HepG2 (cell line): ENCODE data around the gene ADM5. TPM values are rescaled to one million over a fixed set of nuclear protein-coding genes. Genes with fewer than 3 reads are reported as not detected.

Source experiments
- ASH2L ChIP-seq: fragments of 300-600, 200-600 bp; sonication (generic); IDR thresholded peaks from 2 replicates; pipeline ENCODE4 v1.7.0; 2017; ENCODE audit warnings: low read depth, mild to moderate bottlenecking, moderate library complexity, mixed read lengths, low read length; ENCODE audit not compliant: insufficient read length
- CEBPB ChIP-seq: IDR thresholded peaks from 2 replicates; pipeline ENCODE4 v1.6.1; 2011; ENCODE audit warnings: low read depth, low read length, improper control_type of control experiment, borderline replicate concordance
- DR1 ChIP-seq: sonication (generic); formaldehyde crosslinking; IDR thresholded peaks from 2 replicates; pipeline ENCODE4 v1.8.0; 2021; ENCODE audit warnings: mild to moderate bottlenecking, missing genetic modification reagents, inconsistent platforms
- FOXA1 ChIP-seq, 2 experiments: fragments of 450-650 bp in 1 of 2; sonication (generic) in 1 of 2; formaldehyde crosslinking in 1 of 2; IDR thresholded peaks; 2 replicates each; pipeline versions ENCODE4 v1.4.0 to v1.6.1; 2016 to 2020; ENCODE audit warnings: missing genetic modification reagents in 1 of 2
- GPN1 ChIP-seq: sonication (generic); formaldehyde crosslinking; IDR thresholded peaks from 2 replicates; pipeline ENCODE4 v1.5.1; 2020; ENCODE audit warnings: missing genetic modification reagents, borderline replicate concordance
- KDM5A ChIP-seq: fragments of 200-600 bp; sonication (generic); IDR thresholded peaks from 2 replicates; pipeline ENCODE4 v1.7.0; 2018; ENCODE audit warnings: antibody characterized with exemption, mild to moderate bottlenecking, low read length, borderline replicate concordance
- KLF13 ChIP-seq: sonication (generic); formaldehyde crosslinking; IDR thresholded peaks from 2 replicates; pipeline ENCODE4 v1.4.0; 2020; ENCODE audit warnings: mild to moderate bottlenecking, missing genetic modification reagents
- NCOA1 ChIP-seq: sonication (generic); formaldehyde crosslinking; IDR thresholded peaks from 2 replicates; pipeline ENCODE4 v1.9.0; 2021; ENCODE audit warnings: missing genetic modification reagents
- NR2F1 ChIP-seq, 2 experiments: fragments of 450-650 bp in 1 of 2; formaldehyde crosslinking in 1 of 2; IDR thresholded peaks; 2 replicates each; pipeline versions ENCODE4 v1.5.0 to v1.6.1; 2016 to 2020; ENCODE audit warnings: mild to moderate bottlenecking in 1 of 2, missing compliant biosample characterization in 1 of 2, missing genetic modification reagents in 1 of 2, moderate library complexity in 1 of 2
- PLRG1 ChIP-seq: fragments of 450-650 bp; conservative IDR thresholded peaks from 2 replicates; pipeline ENCODE4 v1.6.1; 2016
- SRSF9 ChIP-seq: fragments of 200-400 bp; formaldehyde crosslinking; IDR thresholded peaks from 2 replicates; pipeline ENCODE4 v1.6.1; 2018; ENCODE audit warnings: borderline replicate concordance, mild to moderate bottlenecking, low read depth, low read length; ENCODE audit not compliant: insufficient read depth, poor library complexity, severe bottlenecking
- STAT5B ChIP-seq: sonication (generic); formaldehyde crosslinking; IDR thresholded peaks from 2 replicates; pipeline ENCODE4 v1.4.0; 2020; ENCODE audit warnings: missing genetic modification reagents
- TBX3 ChIP-seq: fragments of 450-650 bp; IDR thresholded peaks from 2 replicates; pipeline ENCODE4 v1.6.1; 2017; ENCODE audit warnings: antibody characterized with exemption, mild to moderate bottlenecking, inconsistent platforms, borderline replicate concordance
- ZGPAT ChIP-seq: IDR thresholded peaks from 2 replicates; pipeline ENCODE4 v1.6.1; 2016; ENCODE audit warnings: mild to moderate bottlenecking
- ZNF33A ChIP-seq: sonication (generic); formaldehyde crosslinking; IDR thresholded peaks from 2 replicates; pipeline ENCODE4 v1.5.1; 2020; ENCODE audit warnings: missing genetic modification reagents, mild to moderate bottlenecking, moderate library complexity, borderline replicate concordance
- polyA plus RNA-seq, 8 experiments: library from polyadenylated mRNA; depleted of rRNA in 3 of 8; stranded (reverse) in 7 of 8; unstranded in 1 of 8; fragments of >200 nt; fragmentation: Illumina TruSeq in 4 of 8; extraction: Trizol in 4 of 8; gene quantifications; 2 replicates each; pipeline versions ENCODE4 v1.2.1 to v1.2.3, GENCODE V29; 2011 to 2016; ENCODE audit warnings: low read depth in 4 of 8, missing spikeins in 1 of 8, mixed read lengths in 1 of 8; ENCODE audit not compliant: insufficient read depth in 1 of 8
- total RNA-seq, 5 experiments: library from RNA; depleted of rRNA; stranded (reverse); fragments of >200 nt; fragmentation: Illumina TruSeq; extraction: Trizol; gene quantifications; 2 replicates each; pipeline ENCODE4 v1.2.3, GENCODE V29; 2016; ENCODE audit warnings: low read depth in 1 of 5
- TF ChIP-seq, protein P1 (sequence below): sonication (generic); formaldehyde crosslinking; IDR thresholded peaks from 2 replicates; pipeline ENCODE4 v1.4.0; 2020; ENCODE audit warnings: mild to moderate bottlenecking, missing genetic modification reagents
- TF ChIP-seq, protein P2 (sequence below): fragments of 450-650 bp; IDR thresholded peaks from 2 replicates; pipeline ENCODE4 v1.6.1; 2016
- TF ChIP-seq, protein P3 (sequence below): sonication (generic); formaldehyde crosslinking; IDR thresholded peaks from 2 replicates; pipeline ENCODE4 v1.5.1; 2020; ENCODE audit warnings: mild to moderate bottlenecking, moderate library complexity, missing genetic modification reagents

The ADM5 gene
- total and polyA plus RNA-seq, 2 of the 13 experiments (the other 11 are each of a cell fraction or from before 2014, with no cell fraction given), result 2.7 to 4.1 TPM

- TF ChIP-seq ZNF33A (CRISPR knock-in tag), result no peak
- TF ChIP-seq KDM5A, result peak; percentile 59; the same call in 1 of the 2 replicates
- peak; percentile 34 for TF ChIP-seq ASH2L
- TF ChIP-seq TBX3, result peak; percentile 62; the same call in 1 of the 2 replicates
- TF ChIP-seq STAT5B (CRISPR knock-in tag), result no peak
- no peak for TF ChIP-seq KLF13 (CRISPR knock-in tag)
- peak; percentile 67; the same call in 1 of the 2 replicates for TF ChIP-seq NCOA1
- no peak for TF ChIP-seq GPN1 (CRISPR knock-in tag)
- no peak for TF ChIP-seq SRSF9
- TF ChIP-seq ZGPAT, result peak; percentile 84
- no peak for TF ChIP-seq FOXA1 (IDR thresholded peaks at IDR 0.05)
- TF ChIP-seq FOXA1 (CRISPR knock-in tag; IDR thresholded peaks at IDR 0.05), result 0 out of 2 replicates have a peak, but pooled peaks have one; percentile 9
- TF ChIP-seq, protein P1, sequence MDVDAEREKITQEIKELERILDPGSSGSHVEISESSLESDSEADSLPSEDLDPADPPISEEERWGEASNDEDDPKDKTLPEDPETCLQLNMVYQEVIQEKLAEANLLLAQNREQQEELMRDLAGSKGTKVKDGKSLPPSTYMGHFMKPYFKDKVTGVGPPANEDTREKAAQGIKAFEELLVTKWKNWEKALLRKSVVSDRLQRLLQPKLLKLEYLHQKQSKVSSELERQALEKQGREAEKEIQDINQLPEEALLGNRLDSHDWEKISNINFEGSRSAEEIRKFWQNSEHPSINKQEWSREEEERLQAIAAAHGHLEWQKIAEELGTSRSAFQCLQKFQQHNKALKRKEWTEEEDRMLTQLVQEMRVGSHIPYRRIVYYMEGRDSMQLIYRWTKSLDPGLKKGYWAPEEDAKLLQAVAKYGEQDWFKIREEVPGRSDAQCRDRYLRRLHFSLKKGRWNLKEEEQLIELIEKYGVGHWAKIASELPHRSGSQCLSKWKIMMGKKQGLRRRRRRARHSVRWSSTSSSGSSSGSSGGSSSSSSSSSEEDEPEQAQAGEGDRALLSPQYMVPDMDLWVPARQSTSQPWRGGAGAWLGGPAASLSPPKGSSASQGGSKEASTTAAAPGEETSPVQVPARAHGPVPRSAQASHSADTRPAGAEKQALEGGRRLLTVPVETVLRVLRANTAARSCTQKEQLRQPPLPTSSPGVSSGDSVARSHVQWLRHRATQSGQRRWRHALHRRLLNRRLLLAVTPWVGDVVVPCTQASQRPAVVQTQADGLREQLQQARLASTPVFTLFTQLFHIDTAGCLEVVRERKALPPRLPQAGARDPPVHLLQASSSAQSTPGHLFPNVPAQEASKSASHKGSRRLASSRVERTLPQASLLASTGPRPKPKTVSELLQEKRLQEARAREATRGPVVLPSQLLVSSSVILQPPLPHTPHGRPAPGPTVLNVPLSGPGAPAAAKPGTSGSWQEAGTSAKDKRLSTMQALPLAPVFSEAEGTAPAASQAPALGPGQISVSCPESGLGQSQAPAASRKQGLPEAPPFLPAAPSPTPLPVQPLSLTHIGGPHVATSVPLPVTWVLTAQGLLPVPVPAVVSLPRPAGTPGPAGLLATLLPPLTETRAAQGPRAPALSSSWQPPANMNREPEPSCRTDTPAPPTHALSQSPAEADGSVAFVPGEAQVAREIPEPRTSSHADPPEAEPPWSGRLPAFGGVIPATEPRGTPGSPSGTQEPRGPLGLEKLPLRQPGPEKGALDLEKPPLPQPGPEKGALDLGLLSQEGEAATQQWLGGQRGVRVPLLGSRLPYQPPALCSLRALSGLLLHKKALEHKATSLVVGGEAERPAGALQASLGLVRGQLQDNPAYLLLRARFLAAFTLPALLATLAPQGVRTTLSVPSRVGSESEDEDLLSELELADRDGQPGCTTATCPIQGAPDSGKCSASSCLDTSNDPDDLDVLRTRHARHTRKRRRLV (CRISPR knock-in tag), result peak; percentile 65; the same call in 1 of the 2 replicates
- 0 out of 2 replicates have a peak, but pooled peaks have one; percentile 43 for TF ChIP-seq DR1 (CRISPR knock-in tag)
- TF ChIP-seq, protein P2, sequence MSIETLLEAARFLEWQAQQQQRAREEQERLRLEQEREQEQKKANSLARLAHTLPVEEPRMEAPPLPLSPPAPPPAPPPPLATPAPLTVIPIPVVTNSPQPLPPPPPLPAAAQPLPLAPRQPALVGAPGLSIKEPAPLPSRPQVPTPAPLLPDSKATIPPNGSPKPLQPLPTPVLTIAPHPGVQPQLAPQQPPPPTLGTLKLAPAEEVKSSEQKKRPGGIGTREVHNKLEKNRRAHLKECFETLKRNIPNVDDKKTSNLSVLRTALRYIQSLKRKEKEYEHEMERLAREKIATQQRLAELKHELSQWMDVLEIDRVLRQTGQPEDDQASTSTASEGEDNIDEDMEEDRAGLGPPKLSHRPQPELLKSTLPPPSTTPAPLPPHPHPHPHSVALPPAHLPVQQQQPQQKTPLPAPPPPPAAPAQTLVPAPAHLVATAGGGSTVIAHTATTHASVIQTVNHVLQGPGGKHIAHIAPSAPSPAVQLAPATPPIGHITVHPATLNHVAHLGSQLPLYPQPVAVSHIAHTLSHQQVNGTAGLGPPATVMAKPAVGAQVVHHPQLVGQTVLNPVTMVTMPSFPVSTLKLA, result peak; percentile 56
- TF ChIP-seq, protein P3, sequence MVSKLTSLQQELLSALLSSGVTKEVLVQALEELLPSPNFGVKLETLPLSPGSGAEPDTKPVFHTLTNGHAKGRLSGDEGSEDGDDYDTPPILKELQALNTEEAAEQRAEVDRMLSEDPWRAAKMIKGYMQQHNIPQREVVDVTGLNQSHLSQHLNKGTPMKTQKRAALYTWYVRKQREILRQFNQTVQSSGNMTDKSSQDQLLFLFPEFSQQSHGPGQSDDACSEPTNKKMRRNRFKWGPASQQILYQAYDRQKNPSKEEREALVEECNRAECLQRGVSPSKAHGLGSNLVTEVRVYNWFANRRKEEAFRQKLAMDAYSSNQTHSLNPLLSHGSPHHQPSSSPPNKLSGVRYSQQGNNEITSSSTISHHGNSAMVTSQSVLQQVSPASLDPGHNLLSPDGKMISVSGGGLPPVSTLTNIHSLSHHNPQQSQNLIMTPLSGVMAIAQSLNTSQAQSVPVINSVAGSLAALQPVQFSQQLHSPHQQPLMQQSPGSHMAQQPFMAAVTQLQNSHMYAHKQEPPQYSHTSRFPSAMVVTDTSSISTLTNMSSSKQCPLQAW (CRISPR knock-in tag), result peak; percentile 86; the same call in 1 of the 2 replicates
- peak in 1 of 2 experiments; percentile 50; a peak in 1 of 4 replicates for TF ChIP-seq NR2F1 (CRISPR knock-in tag; IDR thresholded peaks at IDR 0.05)
- peak; percentile 85 for TF ChIP-seq CEBPB
- TF ChIP-seq PLRG1, result no peak
Observed at GRCh38 chr19:49641688-49642491, 47.5 kb upstream of the ADM5 start, which contains the start of gene SCAF1 (continued).
